HepG2 (cell line): ENCODE data around the gene AANAT. TPM values are rescaled to one million over a fixed set of nuclear protein-coding genes. Genes with fewer than 3 reads are reported as not detected.

ENCODE experiments used
- ATAC-seq: fragments of 200-7000 bp; cut with Tn5 transposase; 3 replicates; pipeline ENCODE4 v1.9.1; 2020; ENCODE audit warnings: mild to moderate bottlenecking, moderate library complexity
- BruUV-seq: library from RNA; stranded (reverse); fragments of 400-500 nt; replicated peaks from 2 replicates; lab custom pipeline; 2021; lab: Mats Ljungman, UMichigan
- CTCF ChIA-PET: fragments of 300-600 bp; formaldehyde crosslinking; extraction: SDS; loops from one replicate; lab custom pipeline; 2021; ENCODE audit warnings: low total read pairs, inconsistent platforms, low intra/inter-chr PET ratio; lab: Yijun Ruan, JAX
- POLR2A ChIA-PET: fragments of 350-600 bp; sonication (Branson Sonifier 250); formaldehyde crosslinking; loops from one replicate; lab custom pipeline; 2020; ENCODE audit warnings: antibody characterized with exemption, inconsistent platforms; lab: Yijun Ruan, JAX
- DNase-seq: peaks from one replicate; pipeline ENCODE4 v3.0.0-alpha.2; 2015; ENCODE audit warnings: low spot score
- FAIRE-seq: peaks from 3 replicates; lab custom pipeline; 2011; peaks lifted over from hg19 to GRCh38; lab: Jason Lieb, UNC
- H2AFZ ChIP-seq: one replicate; pipeline ENCODE4 v1.6.1; 2011; ENCODE audit warnings: low read length, inconsistent platforms
- H3K27ac ChIP-seq: fragments of 300-600 bp; 3 replicates; pipeline ENCODE4 v1.8.0; 2011; ENCODE audit warnings: mixed run types, mild to moderate bottlenecking, mixed read lengths, low read length, inconsistent platforms; ENCODE audit not compliant: insufficient read depth; ENCODE audit errors: extremely low read length
- H3K27me3 ChIP-seq, 2 experiments: fragments of 200-600 bp in 1 of 2; 2 replicates in 1 of 2; 3 replicates in 1 of 2; pipeline versions ENCODE4 v1.6.0 to v1.8.0; 2011; ENCODE audit warnings: low read length in 2 of 2, mild to moderate bottlenecking in 2 of 2, moderate library complexity in 2 of 2, inconsistent platforms in 1 of 2; ENCODE audit not compliant: insufficient read depth in 2 of 2, control insufficient read depth in 1 of 2
- H3K36me3 ChIP-seq, 2 experiments: fragments of 200-600 bp in 1 of 2; replicated peaks in 1 of 2; 2 replicates in 1 of 2; 3 replicates in 1 of 2; pipeline versions ENCODE4 v1.5.1 to v1.8.0; 2011; ENCODE audit warnings: low read length in 2 of 2, inconsistent platforms in 1 of 2; ENCODE audit not compliant: insufficient read depth in 2 of 2, control insufficient read depth in 1 of 2
- H3K4me1 ChIP-seq: 2 replicates; pipeline ENCODE4 v1.5.1; 2012; ENCODE audit warnings: low read length, inconsistent platforms; ENCODE audit not compliant: insufficient read depth
- H3K4me2 ChIP-seq: 2 replicates; pipeline ENCODE4 v1.6.0; 2011; ENCODE audit warnings: low read depth, low read length, inconsistent platforms
- H3K4me3 ChIP-seq, 3 experiments: fragments of 200-600 bp in 1 of 3; sonication (generic), shearing (Covaris generic) in 1 of 3; replicated peaks in 1 of 3; 2 replicates each; pipeline ENCODE4 v1.5.1; 2011 to 2016; ENCODE audit warnings: low read length in 3 of 3, inconsistent platforms in 2 of 3, low read depth in 2 of 3, mild to moderate bottlenecking in 2 of 3, control low read depth in 1 of 3, mixed read lengths in 1 of 3; ENCODE audit not compliant: insufficient read depth in 1 of 3
- H3K79me2 ChIP-seq: one replicate; pipeline ENCODE4 v1.6.1; 2011; ENCODE audit warnings: low read length, inconsistent platforms; ENCODE audit not compliant: insufficient read depth
- H3K9ac ChIP-seq: 2 replicates; pipeline ENCODE4 v1.6.0; 2011; ENCODE audit warnings: mild to moderate bottlenecking, low read depth, low read length, inconsistent platforms; ENCODE audit not compliant: insufficient read depth
- H3K9me3 ChIP-seq: 2 replicates; pipeline ENCODE4 v1.5.1; 2012; ENCODE audit warnings: mild to moderate bottlenecking, low read length
- H4K20me1 ChIP-seq: 2 replicates; pipeline ENCODE4 v1.6.0; 2011; ENCODE audit warnings: inconsistent platforms, mild to moderate bottlenecking, low read length, moderate library complexity; ENCODE audit not compliant: insufficient read depth
- BRD4 ChIP-seq: sonication (generic); formaldehyde crosslinking; IDR thresholded peaks from 2 replicates; pipeline ENCODE4 v1.4.0; 2020; ENCODE audit warnings: missing genetic modification reagents
- CAMTA2 ChIP-seq: sonication (generic); formaldehyde crosslinking; IDR thresholded peaks from 2 replicates; pipeline ENCODE4 v1.4.0; 2020; ENCODE audit warnings: mild to moderate bottlenecking, missing genetic modification reagents, borderline replicate concordance
- CEBPB ChIP-seq: IDR thresholded peaks from 2 replicates; pipeline ENCODE4 v1.6.1; 2011; ENCODE audit warnings: low read depth, low read length, improper control_type of control experiment, borderline replicate concordance
- HMGXB4 ChIP-seq, 2 experiments: sonication (generic) in 1 of 2; formaldehyde crosslinking in 1 of 2; IDR thresholded peaks; 2 replicates each; pipeline versions ENCODE4 v1.4.0 to v1.6.1; 2018 to 2020; ENCODE audit warnings: missing genetic modification reagents in 2 of 2, borderline replicate concordance in 1 of 2, low read depth in 1 of 2, mild to moderate bottlenecking in 1 of 2, missing biosample characterization in 1 of 2
- HOXA5 ChIP-seq: sonication (generic); formaldehyde crosslinking; IDR thresholded peaks from 2 replicates; pipeline ENCODE4 v1.4.0; 2020; ENCODE audit warnings: missing genetic modification reagents
- HOXD1 ChIP-seq: sonication (generic); formaldehyde crosslinking; IDR thresholded peaks from 2 replicates; pipeline ENCODE4 v1.5.0; 2020; ENCODE audit warnings: missing genetic modification reagents
- NFKBIZ ChIP-seq: IDR thresholded peaks from 2 replicates; pipeline ENCODE4 v1.6.1; 2018; ENCODE audit warnings: missing genetic modification reagents, missing compliant biosample characterization
- SALL1 ChIP-seq: sonication (generic); formaldehyde crosslinking; IDR thresholded peaks from 2 replicates; pipeline ENCODE4 v1.8.0; 2022; ENCODE audit warnings: mild to moderate bottlenecking, missing genetic modification reagents
- SAP130 ChIP-seq: IDR thresholded peaks from 2 replicates; pipeline ENCODE4 v1.6.1; 2016; ENCODE audit warnings: low read depth
- SMAD9 ChIP-seq: sonication (generic); formaldehyde crosslinking; IDR thresholded peaks from 2 replicates; pipeline ENCODE4 v1.5.1; 2020; ENCODE audit warnings: mild to moderate bottlenecking, missing genetic modification reagents
- TGIF2 ChIP-seq: IDR thresholded peaks from 2 replicates; pipeline ENCODE4 v1.6.1; 2016; ENCODE audit warnings: control low read depth, missing compliant biosample characterization
- TIGD3 ChIP-seq: sonication (generic); formaldehyde crosslinking; IDR thresholded peaks from 2 replicates; pipeline ENCODE4 v1.5.1; 2020; ENCODE audit warnings: mild to moderate bottlenecking, missing genetic modification reagents, borderline replicate concordance
- ZNF569 ChIP-seq: sonication (generic); formaldehyde crosslinking; IDR thresholded peaks from 2 replicates; pipeline ENCODE4 v1.5.0; 2020; ENCODE audit warnings: mild to moderate bottlenecking, missing genetic modification reagents, moderate library complexity, borderline replicate concordance
- ZNF678 ChIP-seq: sonication (generic); formaldehyde crosslinking; IDR thresholded peaks from 2 replicates; pipeline ENCODE4 v1.4.0; 2020; ENCODE audit warnings: mild to moderate bottlenecking, missing genetic modification reagents
- ZNF839 ChIP-seq: sonication (generic); formaldehyde crosslinking; IDR thresholded peaks from 2 replicates; pipeline ENCODE4 v1.4.0; 2020; ENCODE audit warnings: missing genetic modification reagents, mild to moderate bottlenecking, borderline replicate concordance
- ZNF879 ChIP-seq: sonication (generic); formaldehyde crosslinking; IDR thresholded peaks from 2 replicates; pipeline ENCODE4 v1.8.1; 2023; ENCODE audit warnings: missing genetic modification reagents
- WGBS: methylation state at CpG from one replicate; pipeline ENCODE4 v1.1.6; 2017; ENCODE audit warnings: low lambda C conversion rate; 5-methylcytosine and 5-hydroxymethylcytosine counted together
- in situ Hi-C: cut with HindIII; loops from 2 replicates; pipeline ENCODE4 v1.10.0; 2017; ENCODE audit warnings: low pct_unique_long_range_greater_than_20kb; ENCODE audit not compliant: extremely low pct_ligation_motif_present
- intact Hi-C: fragments of 100-400 bp; cut with micrococcal nuclease; formaldehyde crosslinking; loops from one replicate; pipeline ENCODE4 v1.10.0; 2022; ENCODE audit not compliant: unreplicated experiment
- polyA plus RNA-seq, 8 experiments: library from polyadenylated mRNA; depleted of rRNA in 3 of 8; stranded (reverse) in 7 of 8; unstranded in 1 of 8; fragments of >200 nt; fragmentation: Illumina TruSeq in 4 of 8; extraction: Trizol in 4 of 8; gene quantifications; 2 replicates each; pipeline versions ENCODE4 v1.2.1 to v1.2.3, GENCODE V29; 2011 to 2016; ENCODE audit warnings: low read depth in 4 of 8, missing spikeins in 1 of 8, mixed read lengths in 1 of 8; ENCODE audit not compliant: insufficient read depth in 1 of 8
- total RNA-seq, 5 experiments: library from RNA; depleted of rRNA; stranded (reverse); fragments of >200 nt; fragmentation: Illumina TruSeq; extraction: Trizol; gene quantifications; 2 replicates each; pipeline ENCODE4 v1.2.3, GENCODE V29; 2016; ENCODE audit warnings: low read depth in 1 of 5
- TF ChIP-seq, protein P1 (sequence below): sonication (generic); formaldehyde crosslinking; IDR thresholded peaks from 2 replicates; pipeline ENCODE4 v1.4.0; 2020; ENCODE audit warnings: missing genetic modification reagents
- TF ChIP-seq, protein P2 (sequence below): sonication (generic); formaldehyde crosslinking; IDR thresholded peaks from 2 replicates; pipeline ENCODE4 v1.5.0; 2020; ENCODE audit warnings: missing genetic modification reagents

AANAT gene
- total and polyA plus RNA-seq, 2 of the 13 experiments (the other 11 are each of a cell fraction or from before 2014, with no cell fraction given), result 0.07 TPM; not detected in 1

- Histone ChIP-seq H3K9me3 (no peaks in the 10 kb centered on the region), H2AFZ (no peak overlapping the region), H3K79me2 (peaks cover 53% of the 10 kb centered on the region), H3K4me1 (peaks cover 48% of the 10 kb centered on the region), H3K4me3 (peak overlapping the region; percentile 84 to 97 (median 92)), H4K20me1 (peaks cover 43% of the 10 kb centered on the region), H3K27ac (peak overlapping the region; percentile 67), H3K4me2 (peak overlapping the region; percentile 92), H3K36me3 (peaks cover 0 to 4% of the 10 kb centered on the region in 2 experiments; a peak in 2 of 5 replicates), H3K9ac (peak overlapping the region; percentile 91), H3K27me3 (no peaks in the 10 kb centered on the region; a peak in 1 of 5 replicates)
- DNase-seq (no peak), ATAC-seq (peak; percentile 82), FAIRE-seq (no peak)
- WGBS, result 1% methylated on average over 14 of the region's 29 CpGs
- ChIA-PET POLR2A (interaction anchor here (1.0 to 3.1 kb wide), 4 partner anchors 12 to 72 kb away, joined by 3 to 26 read pairs (median 3); partner anchors contain the start of gene RHBDF2), CTCF (interaction anchor here (1.3 kb wide), 1 partner anchor 43 kb away, joined by 4 read pairs; no protein-coding TSS in a partner anchor)
- intact Hi-C loops, result loop anchor here (2.0 kb wide), 1 partner anchor 25 kb away; no protein-coding TSS in a partner anchor
- in situ Hi-C loops, result loop anchor here (5.0 kb wide), 1 partner anchor 50 kb away; no protein-coding TSS in a partner anchor
- no TSS peak for BruUV-seq
- TF ChIP-seq HOXD1 (peak; percentile 21; the same call in 1 of the 2 replicates), NFKBIZ (CRISPR knock-in tag) (0 out of 2 replicates have a peak, but pooled peaks have one; percentile 12), BRD4 (CRISPR knock-in tag) (0 out of 2 replicates have a peak, but pooled peaks have one; percentile 6), ZNF569 (0 out of 2 replicates have a peak, but pooled peaks have one; percentile 14), ZNF879 (CRISPR knock-in tag) (no peak), SALL1 (0 out of 2 replicates have a peak, but pooled peaks have one; percentile 28), SAP130 (CRISPR knock-in tag) (peak; percentile 8; the same call in 1 of the 2 replicates), ZNF839 (CRISPR knock-in tag) (no peak), TGIF2 (0 out of 2 replicates have a peak, but pooled peaks have one; percentile 11), SMAD9 (no peak), ZNF678 (CRISPR knock-in tag) (0 out of 2 replicates have a peak, but pooled peaks have one; percentile 66), HOXA5 (CRISPR knock-in tag) (0 out of 2 replicates have a peak, but pooled peaks have one; percentile 35), CAMTA2 (CRISPR knock-in tag) (no peak), CEBPB (no peak), HMGXB4 (CRISPR knock-in tag; IDR thresholded peaks at IDR 0.05; ENCODE audit: borderline replicate concordance in 1 of 2, low read depth in 1 of 2) (no peak), TIGD3 (CRISPR knock-in tag) (0 out of 2 replicates have a peak, but pooled peaks have one; percentile 74)
- TF ChIP-seq, protein P1, sequence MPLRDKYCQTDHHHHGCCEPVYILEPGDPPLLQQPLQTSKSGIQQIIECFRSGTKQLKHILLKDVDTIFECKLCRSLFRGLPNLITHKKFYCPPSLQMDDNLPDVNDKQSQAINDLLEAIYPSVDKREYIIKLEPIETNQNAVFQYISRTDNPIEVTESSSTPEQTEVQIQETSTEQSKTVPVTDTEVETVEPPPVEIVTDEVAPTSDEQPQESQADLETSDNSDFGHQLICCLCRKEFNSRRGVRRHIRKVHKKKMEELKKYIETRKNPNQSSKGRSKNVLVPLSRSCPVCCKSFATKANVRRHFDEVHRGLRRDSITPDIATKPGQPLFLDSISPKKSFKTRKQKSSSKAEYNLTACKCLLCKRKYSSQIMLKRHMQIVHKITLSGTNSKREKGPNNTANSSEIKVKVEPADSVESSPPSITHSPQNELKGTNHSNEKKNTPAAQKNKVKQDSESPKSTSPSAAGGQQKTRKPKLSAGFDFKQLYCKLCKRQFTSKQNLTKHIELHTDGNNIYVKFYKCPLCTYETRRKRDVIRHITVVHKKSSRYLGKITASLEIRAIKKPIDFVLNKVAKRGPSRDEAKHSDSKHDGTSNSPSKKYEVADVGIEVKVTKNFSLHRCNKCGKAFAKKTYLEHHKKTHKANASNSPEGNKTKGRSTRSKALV, result peak; percentile 91
- TF ChIP-seq, protein P2, sequence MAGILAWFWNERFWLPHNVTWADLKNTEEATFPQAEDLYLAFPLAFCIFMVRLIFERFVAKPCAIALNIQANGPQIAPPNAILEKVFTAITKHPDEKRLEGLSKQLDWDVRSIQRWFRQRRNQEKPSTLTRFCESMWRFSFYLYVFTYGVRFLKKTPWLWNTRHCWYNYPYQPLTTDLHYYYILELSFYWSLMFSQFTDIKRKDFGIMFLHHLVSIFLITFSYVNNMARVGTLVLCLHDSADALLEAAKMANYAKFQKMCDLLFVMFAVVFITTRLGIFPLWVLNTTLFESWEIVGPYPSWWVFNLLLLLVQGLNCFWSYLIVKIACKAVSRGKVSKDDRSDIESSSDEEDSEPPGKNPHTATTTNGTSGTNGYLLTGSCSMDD, result 0 out of 2 replicates have a peak, but pooled peaks have one; percentile 12
These were observed 15.2 kb upstream of the AANAT start for GRCh38 chr17:76452127-76452659.
